Ishikawa (cell line): ENCODE results near the gene DIP2C.

Source experiments
- EP300 ChIP-seq: IDR thresholded peaks from 2 replicates; pipeline ENCODE4 v1.6.1; 2012; ENCODE audit warnings: borderline replicate concordance
- TAF1 ChIP-seq: IDR thresholded peaks from 2 replicates; pipeline ENCODE4 v1.6.1; 2012; ENCODE audit warnings: low read depth, mild to moderate bottlenecking
- YY1 ChIP-seq: IDR thresholded peaks from 2 replicates; pipeline ENCODE4 v1.6.1; 2012; ENCODE audit warnings: low read depth

DNA sequence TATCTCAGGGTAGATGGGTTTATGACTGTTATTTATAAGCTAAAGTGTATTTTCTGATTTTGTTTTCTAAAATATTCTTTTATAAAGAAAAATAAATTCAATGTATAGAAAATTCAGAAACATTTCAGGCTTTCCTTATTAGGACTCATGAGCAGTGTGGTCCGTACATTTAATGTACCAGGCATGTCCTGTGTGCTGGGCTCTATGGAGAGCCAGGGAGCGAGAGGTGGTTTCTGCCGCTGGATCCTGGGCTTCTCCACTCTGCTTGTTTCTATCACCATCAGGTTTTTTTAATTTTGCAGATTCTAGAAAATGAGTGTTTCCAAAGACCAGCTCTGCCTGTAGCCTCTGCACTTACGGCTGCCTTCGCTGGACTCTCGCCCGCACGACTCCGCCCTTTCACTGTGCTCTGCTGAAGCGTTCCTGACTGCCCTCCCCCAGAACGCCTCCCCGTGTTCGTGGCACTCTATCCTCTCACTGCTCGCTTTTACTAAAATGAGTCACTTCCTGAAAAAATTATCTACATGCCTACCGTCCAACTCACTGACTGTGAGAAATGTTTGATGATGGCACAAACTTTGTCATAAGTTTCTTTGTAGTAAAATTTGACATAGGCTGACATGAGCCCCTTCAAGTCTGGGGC, 365.7 kb downstream of the DIP2C start:
- no peak for TF ChIP-seq YY1
- TF ChIP-seq EP300, result no peak
- TF ChIP-seq TAF1, result no peak
